HCT116 (cell line): ENCODE measurements around the gene RBPJ.

Source experiments
- ATF3 ChIP-seq: IDR thresholded peaks from 2 replicates; pipeline ENCODE4 v1.6.1; 2012
- CBX3 ChIP-seq: IDR thresholded peaks from 2 replicates; pipeline ENCODE4 v1.6.1; 2012; ENCODE audit warnings: low read depth
- CEBPB ChIP-seq: IDR thresholded peaks from 2 replicates; pipeline ENCODE4 v1.6.1; 2012; ENCODE audit warnings: low read depth
- CTCF ChIP-seq, 3 experiments: fragments of 200-600 bp in 1 of 3; sonication (generic) in 1 of 3; IDR thresholded peaks in 2 of 3; conservative IDR thresholded peaks in 1 of 3; 2 replicates each; pipeline ENCODE4 v1.5.1; 2012 to 2017; ENCODE audit warnings: low read depth in 2 of 3, low read length in 2 of 3, antibody characterized with exemption in 1 of 3, borderline replicate concordance in 1 of 3, control low read depth in 1 of 3, mild to moderate bottlenecking in 1 of 3, mixed read lengths in 1 of 3, mixed run types in 1 of 3, moderate library complexity in 1 of 3; ENCODE audit not compliant: insufficient read depth in 1 of 3
- EGR1 ChIP-seq: IDR thresholded peaks from 2 replicates; pipeline ENCODE4 v1.6.1; 2012; ENCODE audit warnings: low read depth
- EZH2 ChIP-seq: fragments of 200-600 bp; sonication (generic); IDR thresholded peaks from 2 replicates; pipeline ENCODE4 v1.6.1; 2017; ENCODE audit warnings: antibody characterized with exemption, mixed run types
- MAX ChIP-seq: IDR thresholded peaks from 2 replicates; pipeline ENCODE4 v1.6.1; 2012
- POLR2A ChIP-seq: IDR thresholded peaks from 2 replicates; pipeline ENCODE4 v1.7.0; 2011; ENCODE audit warnings: borderline replicate concordance; ENCODE audit not compliant: insufficient read depth, insufficient read length; ENCODE audit errors: extremely low read depth
- POLR2AphosphoS5 ChIP-seq: IDR thresholded peaks from 2 replicates; pipeline ENCODE4 v1.6.1; 2011; ENCODE audit warnings: mild to moderate bottlenecking, low read depth, low read length, moderate library complexity
- RAD21 ChIP-seq: IDR thresholded peaks from 2 replicates; pipeline ENCODE4 v1.6.1; 2012; ENCODE audit warnings: low read depth, mild to moderate bottlenecking
- SP1 ChIP-seq: IDR thresholded peaks from 2 replicates; pipeline ENCODE4 v1.6.1; 2012; ENCODE audit warnings: low read depth
- ZBTB33 ChIP-seq: IDR thresholded peaks from 2 replicates; pipeline ENCODE4 v1.6.1; 2011; ENCODE audit warnings: mild to moderate bottlenecking, low read length, moderate library complexity; ENCODE audit not compliant: insufficient replicate concordance; ENCODE audit errors: extremely low read depth
- ZNF274 ChIP-seq: fragments of 200-500 bp; sonication (Bioruptor generic); IDR thresholded peaks from 2 replicates; pipeline ENCODE4 v1.6.1; 2014; ENCODE audit warnings: mild to moderate bottlenecking, low read depth, low read length, inconsistent platforms

GRCh38 chr4:26400132-26400531 is 79.3 kb downstream of the RBPJ start:
- TF ChIP-seq CTCF (IDR thresholded peaks at IDR 0.05 in 2 of 3, conservative IDR thresholded peaks at IDR 0.05 in 1 of 3; ENCODE audit: borderline replicate concordance in 1 of 3, insufficient read depth in 1 of 3, low read depth in 2 of 3, low read length in 2 of 3), result 0 out of 6 replicates have a peak, but pooled peaks of 1 of the 3 experiments have one; percentile 5
- TF ChIP-seq ATF3, result no peak
- TF ChIP-seq RAD21, result 0 out of 2 replicates have a peak, but pooled peaks have one; percentile 14
- TF ChIP-seq POLR2AphosphoS5, result no peak
- TF ChIP-seq POLR2A, result no peak
- no peak for TF ChIP-seq EZH2
- no peak for TF ChIP-seq EGR1
- TF ChIP-seq MAX, result no peak
- TF ChIP-seq CEBPB, result no peak
- no peak for TF ChIP-seq ZBTB33
- no peak for TF ChIP-seq CBX3
- TF ChIP-seq ZNF274, result no peak
- no peak for TF ChIP-seq SP1
